ENCODE results near the gene DACT3.
A peak's percentile ranks its signal among the peaks of the same experiment; 100 is the strongest.

Gene DACT3, protein sequence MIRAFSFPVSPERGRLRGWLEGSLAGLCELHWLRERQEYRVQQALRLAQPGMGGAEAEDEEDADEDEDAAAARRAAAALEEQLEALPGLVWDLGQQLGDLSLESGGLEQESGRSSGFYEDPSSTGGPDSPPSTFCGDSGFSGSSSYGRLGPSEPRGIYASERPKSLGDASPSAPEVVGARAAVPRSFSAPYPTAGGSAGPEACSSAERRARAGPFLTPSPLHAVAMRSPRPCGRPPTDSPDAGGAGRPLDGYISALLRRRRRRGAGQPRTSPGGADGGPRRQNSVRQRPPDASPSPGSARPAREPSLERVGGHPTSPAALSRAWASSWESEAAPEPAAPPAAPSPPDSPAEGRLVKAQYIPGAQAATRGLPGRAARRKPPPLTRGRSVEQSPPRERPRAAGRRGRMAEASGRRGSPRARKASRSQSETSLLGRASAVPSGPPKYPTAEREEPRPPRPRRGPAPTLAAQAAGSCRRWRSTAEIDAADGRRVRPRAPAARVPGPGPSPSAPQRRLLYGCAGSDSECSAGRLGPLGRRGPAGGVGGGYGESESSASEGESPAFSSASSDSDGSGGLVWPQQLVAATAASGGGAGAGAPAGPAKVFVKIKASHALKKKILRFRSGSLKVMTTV

DNA sequence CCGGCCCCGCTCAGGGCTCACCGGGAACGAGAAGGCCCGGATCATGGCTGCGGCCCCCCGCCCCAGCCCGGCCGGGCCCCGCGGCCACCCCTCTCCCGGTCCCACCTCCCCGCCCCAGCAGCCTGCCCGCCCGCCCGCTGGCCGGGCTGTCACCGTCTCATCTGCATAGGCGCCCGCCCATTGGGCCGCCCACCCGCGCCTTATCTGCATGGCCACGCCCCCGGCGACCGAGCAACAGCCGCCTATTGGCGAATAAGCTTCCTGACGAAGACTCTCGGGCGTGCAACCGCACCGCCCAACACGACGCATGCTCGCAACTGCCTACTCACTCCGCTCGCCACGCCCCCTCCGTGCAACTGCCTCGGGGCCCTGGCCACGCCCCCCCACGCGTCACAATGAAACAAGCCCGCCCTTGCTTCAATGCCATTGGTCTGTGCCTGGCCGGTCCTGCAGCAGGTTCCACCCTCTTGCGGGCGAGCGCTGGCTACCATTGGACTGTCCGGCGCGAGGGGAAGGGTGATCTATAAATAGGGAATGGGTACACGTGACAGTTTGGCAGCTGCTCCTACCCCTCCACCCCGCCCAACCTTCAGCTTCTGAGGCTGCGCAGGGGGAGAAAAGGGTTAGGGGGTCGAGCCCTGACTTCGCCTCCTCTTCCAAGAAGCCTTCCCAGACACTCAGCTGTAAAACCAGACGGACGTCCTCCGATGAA is at the start of gene DACT3:
DACT3 (minus strand) TSS at position 163 of the 712 bp plus-strand sequence; CDS start at position 45, 118 bp downstream.
- Histone ChIP-seq H3K9me3 (ENCODE audit: insufficient read depth, low read length) (no peaks in the 10 kb centered on the region), H3K36me3 (ENCODE audit: insufficient read depth, insufficient read length, low read length) (no peaks in the 10 kb centered on the region), H3K27me3 (ENCODE audit: insufficient read depth, insufficient read length) (no peaks in the 10 kb centered on the region), H3K4me3 (ENCODE audit: insufficient read length, low read depth) (peak within 1 kb of the TSS; percentile 55), H3K9ac (ENCODE audit: insufficient read length, low read depth) (peak within 1 kb of the TSS; percentile 67), H3K4me1 (ENCODE audit: insufficient read depth, insufficient read length) (no peaks in the 10 kb centered on the region)
- TF ChIP-seq YY1 (IDR thresholded peaks at IDR 0.05; ENCODE audit: insufficient read depth, insufficient read length), result no peak
- TF ChIP-seq ZNF274 (IDR thresholded peaks at IDR 0.05; ENCODE audit: low read depth, low read length), result no peak
- no peak for TF ChIP-seq SUZ12 (IDR thresholded peaks at IDR 0.05; ENCODE audit: extremely low read depth, insufficient read depth, insufficient read length)
- DNase-seq (ENCODE audit: low read depth, low spot score), result peak; percentile 97

GRCh38 chr19:46710687-46711086 is 49.7 kb upstream of the DACT3 start:
- H3K36me3 ChIP-seq (ENCODE audit: insufficient read depth, insufficient read length, low read length), result peaks cover 27% of the 10 kb centered on the region
- H3K4me1 ChIP-seq (ENCODE audit: insufficient read depth, insufficient read length), result no peaks in the 10 kb centered on the region
- H3K9ac ChIP-seq (ENCODE audit: insufficient read length, low read depth), result no peak overlapping the region
- no peaks in the 10 kb centered on the region for H3K27me3 ChIP-seq (ENCODE audit: insufficient read depth, insufficient read length)
- H3K4me3 ChIP-seq (ENCODE audit: insufficient read length, low read depth), result no peak overlapping the region
- DNase-seq (ENCODE audit: low read depth, low spot score), result no peak
- TF ChIP-seq SUZ12 (IDR thresholded peaks at IDR 0.05; ENCODE audit: extremely low read depth, insufficient read depth, insufficient read length) (no peak), YY1 (IDR thresholded peaks at IDR 0.05; ENCODE audit: insufficient read depth, insufficient read length) (no peak), ZNF274 (IDR thresholded peaks at IDR 0.05; ENCODE audit: low read depth, low read length) (no peak)
- H3K9me3 ChIP-seq (ENCODE audit: insufficient read depth, low read length), result no peaks in the 10 kb centered on the region

DNA sequence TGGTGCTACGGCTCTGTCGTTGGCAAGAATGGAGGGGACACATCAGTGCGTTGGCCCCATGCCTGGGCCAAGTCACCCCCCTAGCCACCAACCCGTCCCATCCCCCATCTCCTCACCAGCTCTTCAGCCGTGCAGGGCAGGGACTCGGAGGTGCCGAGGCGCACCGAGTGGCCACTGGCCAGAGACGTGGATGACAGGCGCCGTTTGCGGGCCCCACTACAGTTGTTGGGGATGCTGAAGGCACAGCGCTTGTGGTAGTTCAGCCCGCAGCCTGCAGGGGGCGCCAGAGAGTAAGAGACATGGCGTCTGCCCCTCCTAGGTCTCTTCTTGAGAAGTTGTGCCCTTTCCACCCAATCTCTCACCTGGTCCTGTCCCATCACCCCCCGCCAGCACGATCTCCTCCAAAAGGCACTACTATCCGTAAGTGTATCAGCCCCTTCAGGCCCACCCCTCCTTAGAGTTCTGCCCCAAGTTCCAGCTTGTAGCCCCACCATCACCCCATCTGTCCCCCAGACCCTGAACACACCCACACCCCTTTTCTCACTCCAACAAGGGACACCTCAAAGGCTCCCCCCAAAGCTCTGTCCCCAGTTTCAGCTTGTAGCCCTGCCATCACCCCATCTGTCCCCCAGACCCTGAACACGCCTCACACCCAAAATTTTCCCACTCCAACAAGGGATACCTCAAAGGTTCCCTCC is 43.5 kb upstream of the DACT3 start:
- Histone ChIP-seq H3K9ac (ENCODE audit: insufficient read length, low read depth) (peak overlapping the region; percentile 26), H3K4me1 (ENCODE audit: insufficient read depth, insufficient read length) (no peaks in the 10 kb centered on the region), H3K4me3 (ENCODE audit: insufficient read length, low read depth) (no peak overlapping the region), H3K9me3 (ENCODE audit: insufficient read depth, low read length) (no peaks in the 10 kb centered on the region), H3K36me3 (ENCODE audit: insufficient read depth, insufficient read length, low read length) (peaks cover 54% of the 10 kb centered on the region), H3K27me3 (ENCODE audit: insufficient read depth, insufficient read length) (no peaks in the 10 kb centered on the region)
- TF ChIP-seq YY1 (IDR thresholded peaks at IDR 0.05; ENCODE audit: insufficient read depth, insufficient read length) (no peak), SUZ12 (IDR thresholded peaks at IDR 0.05; ENCODE audit: extremely low read depth, insufficient read depth, insufficient read length) (no peak), ZNF274 (IDR thresholded peaks at IDR 0.05; ENCODE audit: low read depth, low read length) (no peak)
- DNase-seq (ENCODE audit: low read depth, low spot score), result no peak

DNA sequence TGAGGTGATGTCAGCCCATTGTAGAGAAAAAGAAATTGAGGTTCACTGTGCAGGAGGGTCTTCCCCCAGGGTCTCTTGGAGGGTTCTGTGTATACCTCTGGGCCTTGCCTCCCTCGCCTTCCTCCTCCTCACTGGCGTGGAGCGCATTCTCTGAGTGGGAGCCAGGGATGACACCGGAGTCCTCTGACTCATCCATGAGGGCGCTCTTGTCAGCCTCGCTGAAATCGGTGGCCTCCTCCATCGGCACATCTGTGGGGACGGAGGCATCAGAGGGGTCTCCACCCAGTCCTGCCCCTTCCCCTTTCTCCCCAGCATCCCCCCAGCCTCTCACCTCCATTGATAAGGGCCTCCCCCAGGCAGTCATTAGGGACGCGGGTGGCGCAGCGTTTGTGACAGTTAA is 39.7 kb upstream of the DACT3 start:
- Histone ChIP-seq H3K27me3 (ENCODE audit: insufficient read depth, insufficient read length) (no peaks in the 10 kb centered on the region), H3K36me3 (ENCODE audit: insufficient read depth, insufficient read length, low read length) (peaks cover 62% of the 10 kb centered on the region), H3K9ac (ENCODE audit: insufficient read length, low read depth) (no peak overlapping the region), H3K4me3 (ENCODE audit: insufficient read length, low read depth) (no peak overlapping the region), H3K9me3 (ENCODE audit: insufficient read depth, low read length) (no peaks in the 10 kb centered on the region), H3K4me1 (ENCODE audit: insufficient read depth, insufficient read length) (no peaks in the 10 kb centered on the region)
- no peak for TF ChIP-seq ZNF274 (IDR thresholded peaks at IDR 0.05; ENCODE audit: low read depth, low read length)
- TF ChIP-seq YY1 (IDR thresholded peaks at IDR 0.05; ENCODE audit: insufficient read depth, insufficient read length), result no peak
- no peak for TF ChIP-seq SUZ12 (IDR thresholded peaks at IDR 0.05; ENCODE audit: extremely low read depth, insufficient read depth, insufficient read length)
- no peak for DNase-seq (ENCODE audit: low read depth, low spot score)

- Histone ChIP-seq H3K9me3 (ENCODE audit: insufficient read depth, low read length) (no peaks in the 10 kb centered on the region), H3K36me3 (ENCODE audit: insufficient read depth, insufficient read length, low read length) (peaks cover 65% of the 10 kb centered on the region), H3K4me1 (ENCODE audit: insufficient read depth, insufficient read length) (no peaks in the 10 kb centered on the region), H3K4me3 (ENCODE audit: insufficient read length, low read depth) (no peak overlapping the region), H3K27me3 (ENCODE audit: insufficient read depth, insufficient read length) (no peaks in the 10 kb centered on the region), H3K9ac (ENCODE audit: insufficient read length, low read depth) (no peak overlapping the region)
- TF ChIP-seq YY1 (IDR thresholded peaks at IDR 0.05; ENCODE audit: insufficient read depth, insufficient read length) (no peak), ZNF274 (IDR thresholded peaks at IDR 0.05; ENCODE audit: low read depth, low read length) (no peak), SUZ12 (IDR thresholded peaks at IDR 0.05; ENCODE audit: extremely low read depth, insufficient read depth, insufficient read length) (no peak)
- DNase-seq (ENCODE audit: low read depth, low spot score), result no peak
These were observed 37.7 kb upstream of the DACT3 start for GRCh38 chr19:46698395-46699321.
